ENCODE measurements around the gene ATF7.
A peak's percentile ranks its signal among the peaks of the same experiment; 100 is the strongest.
"Not testable (repeated sequence)": the region's sequence is repeated elsewhere in the genome, so short reads cannot be mapped to it uniquely, and the experiment has no call there.

The ATF7 gene

GRCh38 chr12:53625946-53626701 is at the start of gene ATF7:
Gene ATF7, minus strand, starts transcription at chr12:53626382. Its CDS starts 25,382 bp downstream, at chr12:53601000.
- H3K36me3 Mint-ChIP-seq = no peaks in the 10 kb centered on the region
- peak; percentile 99 for ATAC-seq
- H3K27ac Mint-ChIP-seq = peak within 1 kb of the TSS; percentile 90
- peaks cover 35% of the 10 kb centered on the region for H3K4me1 Mint-ChIP-seq
- no peaks in the 10 kb centered on the region for H3K9me3 Mint-ChIP-seq
- no peaks in the 10 kb centered on the region for H3K27me3 Mint-ChIP-seq
- peak within 1 kb of the TSS; percentile 96 for H3K4me3 Mint-ChIP-seq

- Mint-ChIP-seq H3K9me3 (no peaks in the 10 kb centered on the region), H3K27ac (peak overlapping the region; percentile 75), H3K27me3 (peaks cover 14% of the 10 kb centered on the region), H3K36me3 (peaks cover 15% of the 10 kb centered on the region), H3K4me1 (peaks cover 16% of the 10 kb centered on the region), H3K4me3 (peak overlapping the region; percentile 80)
- no peak for ATAC-seq
These were observed 49.0 kb upstream of the ATF7 start for GRCh38 chr12:53674977-53675700.

- H3K4me1 Mint-ChIP-seq = peaks cover 8% of the 10 kb centered on the region
- H3K36me3 Mint-ChIP-seq = peaks cover 41% of the 10 kb centered on the region
- H3K9me3 Mint-ChIP-seq = no peaks in the 10 kb centered on the region
- H3K27ac Mint-ChIP-seq = no peak overlapping the region
- H3K27me3 Mint-ChIP-seq = no peaks in the 10 kb centered on the region
- no peak overlapping the region for H3K4me3 Mint-ChIP-seq
- no peak for ATAC-seq
These were observed 44.8 kb upstream of the ATF7 start for GRCh38 chr12:53670971-53671370.

GRCh38 chr12:53670308-53670707 is 44.1 kb upstream of the ATF7 start:
- H3K9me3 Mint-ChIP-seq = no peaks in the 10 kb centered on the region
- no peak for ATAC-seq
- H3K27me3 Mint-ChIP-seq = no peaks in the 10 kb centered on the region
- H3K4me1 Mint-ChIP-seq = peaks cover 8% of the 10 kb centered on the region
- peaks cover 48% of the 10 kb centered on the region for H3K36me3 Mint-ChIP-seq
- H3K4me3 Mint-ChIP-seq = no peak overlapping the region
- no peak overlapping the region for H3K27ac Mint-ChIP-seq

- no peak overlapping the region for H3K4me3 Mint-ChIP-seq
- H3K27ac Mint-ChIP-seq = no peak overlapping the region
- peaks cover 77% of the 10 kb centered on the region for H3K36me3 Mint-ChIP-seq
- no peaks in the 10 kb centered on the region for H3K4me1 Mint-ChIP-seq
- ATAC-seq = no peak
- no peaks in the 10 kb centered on the region for H3K27me3 Mint-ChIP-seq
- H3K9me3 Mint-ChIP-seq = no peaks in the 10 kb centered on the region
These were observed 40.9 kb upstream of the ATF7 start for GRCh38 chr12:53667080-53667479.

- ATAC-seq = no peak
- Mint-ChIP-seq H3K27me3 (no peaks in the 10 kb centered on the region), H3K9me3 (no peaks in the 10 kb centered on the region), H3K27ac (peak overlapping the region; percentile 50), H3K4me3 (no peak overlapping the region), H3K4me1 (no peaks in the 10 kb centered on the region), H3K36me3 (peaks cover 75% of the 10 kb centered on the region)
These were observed 38.8 kb upstream of the ATF7 start for GRCh38 chr12:53664936-53665335.

- peaks cover 67% of the 10 kb centered on the region for H3K36me3 Mint-ChIP-seq
- no peak overlapping the region for H3K4me3 Mint-ChIP-seq
- no peaks in the 10 kb centered on the region for H3K4me1 Mint-ChIP-seq
These were observed 38.0 kb upstream of the ATF7 start for GRCh38 chr12:53664191-53664590.

GRCh38 chr12:53660041-53660440 is 33.9 kb upstream of the ATF7 start:
- Mint-ChIP-seq H3K9me3 (no peaks in the 10 kb centered on the region), H3K27ac (no peak overlapping the region), H3K27me3 (no peaks in the 10 kb centered on the region), H3K4me1 (no peaks in the 10 kb centered on the region), H3K4me3 (no peak overlapping the region), H3K36me3 (peaks cover 47% of the 10 kb centered on the region)
- no peak for ATAC-seq

More at GRCh38 chr12:53664191-53664590, 38.0 kb upstream of the ATF7 start:
- Mint-ChIP-seq H3K27ac (no peak overlapping the region), H3K27me3 (no peaks in the 10 kb centered on the region), H3K9me3 (no peaks in the 10 kb centered on the region)
- ATAC-seq = no peak

GRCh38 chr12:53659571-53659981 is 33.4 kb upstream of the ATF7 start:
- Mint-ChIP-seq H3K27ac (no peak overlapping the region), H3K4me1 (no peaks in the 10 kb centered on the region), H3K9me3 (no peaks in the 10 kb centered on the region), H3K4me3 (no peak overlapping the region), H3K36me3 (peaks cover 43% of the 10 kb centered on the region), H3K27me3 (no peaks in the 10 kb centered on the region)
- ATAC-seq = no peak

- no peak overlapping the region for H3K27ac Mint-ChIP-seq
- H3K36me3 Mint-ChIP-seq = peaks cover 38% of the 10 kb centered on the region
- no peaks in the 10 kb centered on the region for H3K27me3 Mint-ChIP-seq
- no peaks in the 10 kb centered on the region for H3K9me3 Mint-ChIP-seq
- H3K4me1 Mint-ChIP-seq = no peaks in the 10 kb centered on the region
- no peak overlapping the region for H3K4me3 Mint-ChIP-seq
- ATAC-seq = no peak
These were observed 32.9 kb upstream of the ATF7 start for GRCh38 chr12:53659011-53659551.

GRCh38 chr12:53657041-53657440 is 30.9 kb upstream of the ATF7 start:
- Mint-ChIP-seq H3K36me3 (peaks cover 21% of the 10 kb centered on the region), H3K27ac (no peak overlapping the region), H3K9me3 (no peaks in the 10 kb centered on the region), H3K4me1 (no peaks in the 10 kb centered on the region), H3K4me3 (no peak overlapping the region), H3K27me3 (no peaks in the 10 kb centered on the region)
- no peak for ATAC-seq

- H3K27ac Mint-ChIP-seq = no peak overlapping the region
- H3K4me3 Mint-ChIP-seq = no peak overlapping the region
- H3K36me3 Mint-ChIP-seq = peaks cover 7% of the 10 kb centered on the region
- no peak for ATAC-seq
- H3K27me3 Mint-ChIP-seq = no peaks in the 10 kb centered on the region
- H3K9me3 Mint-ChIP-seq = no peaks in the 10 kb centered on the region
- no peaks in the 10 kb centered on the region for H3K4me1 Mint-ChIP-seq
These were observed 27.4 kb upstream of the ATF7 start for GRCh38 chr12:53653595-53653994.

- Mint-ChIP-seq H3K27me3 (no peaks in the 10 kb centered on the region), H3K36me3 (peaks cover 7% of the 10 kb centered on the region), H3K9me3 (no peaks in the 10 kb centered on the region), H3K27ac (no peak overlapping the region), H3K4me1 (no peaks in the 10 kb centered on the region), H3K4me3 (no peak overlapping the region)
- ATAC-seq = no peak
These were observed 26.2 kb upstream of the ATF7 start for GRCh38 chr12:53652366-53652765.

GRCh38 chr12:53651737-53652136 is 25.6 kb upstream of the ATF7 start:
- H3K27ac Mint-ChIP-seq = no peak overlapping the region
- peaks cover 2% of the 10 kb centered on the region for H3K36me3 Mint-ChIP-seq
- ATAC-seq = no peak
- H3K4me3 Mint-ChIP-seq = no peak overlapping the region
- H3K4me1 Mint-ChIP-seq = no peaks in the 10 kb centered on the region
- H3K27me3 Mint-ChIP-seq = no peaks in the 10 kb centered on the region
- no peaks in the 10 kb centered on the region for H3K9me3 Mint-ChIP-seq

GRCh38 chr12:53646300-53646699 is 20.1 kb upstream of the ATF7 start:
- not testable (repeated sequence) for H3K4me1 Mint-ChIP-seq, H3K27ac Mint-ChIP-seq, H3K27me3 Mint-ChIP-seq, H3K4me3 Mint-ChIP-seq, H3K36me3 Mint-ChIP-seq, H3K9me3 Mint-ChIP-seq, ATAC-seq

GRCh38 chr12:53645165-53645564 is 19.0 kb upstream of the ATF7 start:
- H3K9me3 Mint-ChIP-seq = no peaks in the 10 kb centered on the region
- H3K36me3 Mint-ChIP-seq = no peaks in the 10 kb centered on the region
- no peaks in the 10 kb centered on the region for H3K27me3 Mint-ChIP-seq
- ATAC-seq = no peak
- no peak overlapping the region for H3K4me3 Mint-ChIP-seq
- no peak overlapping the region for H3K27ac Mint-ChIP-seq
- no peaks in the 10 kb centered on the region for H3K4me1 Mint-ChIP-seq

Measured in stimulated activated memory B cell treated with anti-CD40 and anti-IgM and Interleukin-4, amounts not matched to agents 10 μg/mL and 1 μg/mL and 100 μg/mL, for 72 hours (primary cell).